ACC112 (cell line): ENCODE data around the gene TMEM135.
A peak's percentile ranks its signal among the peaks of the same experiment; 100 is the strongest.
"Not testable (repeated sequence)": the region's sequence is repeated elsewhere in the genome, so short reads cannot be mapped to it uniquely, and the experiment has no call there.

Experiments
- H2AFZ ChIP-seq: fragments of 200-600 bp; sonication (generic); one replicate; pipeline ENCODE4 v1.6.0; 2017; ENCODE audit warnings: antibody characterized with exemption, low read length; ENCODE audit not compliant: unreplicated experiment
- H3K27ac ChIP-seq: fragments of 200-600 bp; sonication (generic); 2 replicates; pipeline ENCODE4 v1.5.1; 2014; ENCODE audit warnings: low read depth, mild to moderate bottlenecking, antibody characterized with exemption, low read length, moderate library complexity
- H3K27me3 ChIP-seq: fragments of 200-600 bp; sonication (generic); 2 replicates; pipeline ENCODE4 v1.6.1; 2014; ENCODE audit warnings: mild to moderate bottlenecking, antibody characterized with exemption, low read length, moderate library complexity, mixed read lengths; ENCODE audit not compliant: insufficient read depth
- H3K36me3 ChIP-seq: fragments of 200-600 bp; sonication (generic); 2 replicates; pipeline ENCODE4 v1.6.1; 2016; ENCODE audit warnings: mild to moderate bottlenecking, antibody characterized with exemption, low read length, moderate library complexity, mixed read lengths; ENCODE audit not compliant: insufficient read depth
- H3K4me1 ChIP-seq: fragments of 200-600 bp; sonication (generic); one replicate; pipeline ENCODE4 v1.6.1; 2016; ENCODE audit warnings: low read length, mixed read lengths; ENCODE audit not compliant: insufficient read depth, unreplicated experiment, control insufficient read depth
- H3K4me3 ChIP-seq: fragments of 200-600 bp; sonication (generic); 2 replicates; pipeline ENCODE4 v1.5.1; 2014; ENCODE audit warnings: mild to moderate bottlenecking, low read depth, low read length
- H3K79me2 ChIP-seq: fragments of 200-600 bp; sonication (generic); one replicate; pipeline ENCODE4 v1.6.0; 2016; ENCODE audit warnings: low read length; ENCODE audit not compliant: control insufficient read depth, unreplicated experiment, insufficient read depth

TMEM135 gene

GRCh38 chr11:87020764-87021365, 16.9 kb upstream of the TMEM135 start:
- H3K36me3 ChIP-seq, result no peaks in the 10 kb centered on the region
- H3K27ac ChIP-seq, result no peak overlapping the region
- H3K27me3 ChIP-seq, result no peaks in the 10 kb centered on the region
- no peak overlapping the region for H2AFZ ChIP-seq
- H3K4me3 ChIP-seq, result no peak overlapping the region
- H3K4me1 ChIP-seq, result peaks cover 18% of the 10 kb centered on the region
- no peaks in the 10 kb centered on the region for H3K79me2 ChIP-seq

GRCh38 chr11:87022254-87022653, 15.5 kb upstream of the TMEM135 start:
- H3K27ac ChIP-seq, result no peak overlapping the region
- H2AFZ ChIP-seq, result no peak overlapping the region
- peaks cover 18% of the 10 kb centered on the region for H3K4me1 ChIP-seq
- no peak overlapping the region for H3K4me3 ChIP-seq
- no peaks in the 10 kb centered on the region for H3K27me3 ChIP-seq
- H3K79me2 ChIP-seq, result no peaks in the 10 kb centered on the region
- H3K36me3 ChIP-seq, result no peaks in the 10 kb centered on the region

GRCh38 chr11:87022738-87023137, 15.0 kb upstream of the TMEM135 start:
- H2AFZ ChIP-seq, result no peak overlapping the region
- H3K4me1 ChIP-seq, result peaks cover 18% of the 10 kb centered on the region

GRCh38 chr11:87026415-87026814, 11.3 kb upstream of the TMEM135 start:
- not testable (repeated sequence) for H3K27ac ChIP-seq, H3K27me3 ChIP-seq

More at GRCh38 chr11:87022738-87023137, 15.0 kb upstream of the TMEM135 start:
- Histone ChIP-seq H3K27ac (no peak overlapping the region), H3K36me3 (no peaks in the 10 kb centered on the region), H3K79me2 (no peaks in the 10 kb centered on the region), H3K4me3 (no peak overlapping the region), H3K27me3 (no peaks in the 10 kb centered on the region)

GRCh38 chr11:87030458-87031054, 7.2 kb upstream of the TMEM135 start:
- H3K27me3 ChIP-seq, result no peaks in the 10 kb centered on the region
- no peaks in the 10 kb centered on the region for H3K36me3 ChIP-seq
- no peak overlapping the region for H3K27ac ChIP-seq
- peaks cover 9% of the 10 kb centered on the region for H3K4me1 ChIP-seq
- no peak overlapping the region for H3K4me3 ChIP-seq
- H3K79me2 ChIP-seq, result no peaks in the 10 kb centered on the region
- H2AFZ ChIP-seq, result no peak overlapping the region

More at GRCh38 chr11:87026415-87026814, 11.3 kb upstream of the TMEM135 start:
- not testable (repeated sequence) for H3K4me3 ChIP-seq, H3K4me1 ChIP-seq, H2AFZ ChIP-seq, H3K79me2 ChIP-seq, H3K36me3 ChIP-seq

GRCh38 chr11:87031433-87032170, 6.1 kb upstream of the TMEM135 start:
- Histone ChIP-seq H3K4me1 (peaks cover 9% of the 10 kb centered on the region), H2AFZ (no peak overlapping the region), H3K79me2 (no peaks in the 10 kb centered on the region), H3K36me3 (no peaks in the 10 kb centered on the region), H3K4me3 (no peak overlapping the region), H3K27me3 (no peaks in the 10 kb centered on the region), H3K27ac (no peak overlapping the region)

GRCh38 chr11:87033561-87033960, 4.2 kb upstream of the TMEM135 start:
- no peak overlapping the region for H2AFZ ChIP-seq
- no peaks in the 10 kb centered on the region for H3K27me3 ChIP-seq

GRCh38 chr11:87035976-87036583, 1.7 kb upstream of the TMEM135 start:
- Histone ChIP-seq H3K27me3 (no peaks in the 10 kb centered on the region), H3K79me2 (peaks cover 22% of the 10 kb centered on the region), H3K36me3 (no peaks in the 10 kb centered on the region), H3K4me1 (peaks cover 28% of the 10 kb centered on the region), H3K27ac (no peak overlapping the region), H2AFZ (no peak overlapping the region), H3K4me3 (no peak overlapping the region)

More at GRCh38 chr11:87033561-87033960, 4.2 kb upstream of the TMEM135 start:
- Histone ChIP-seq H3K79me2 (peaks cover 1% of the 10 kb centered on the region), H3K36me3 (no peaks in the 10 kb centered on the region), H3K27ac (no peak overlapping the region), H3K4me3 (no peak overlapping the region), H3K4me1 (peaks cover 15% of the 10 kb centered on the region)

GRCh38 chr11:87036756-87037449, 831 bp upstream of the TMEM135 start:
- Histone ChIP-seq H3K79me2 (peaks cover 30% of the 10 kb centered on the region), H2AFZ (peak overlapping the region; percentile 67), H3K27ac (peak overlapping the region; percentile 3; the same call in 1 of the 2 replicates), H3K36me3 (no peaks in the 10 kb centered on the region), H3K27me3 (no peaks in the 10 kb centered on the region), H3K4me3 (peak overlapping the region; percentile 91), H3K4me1 (peaks cover 28% of the 10 kb centered on the region)

GRCh38 chr11:87038235-87038977, 672 bp downstream of the TMEM135 start:
- peaks cover 33% of the 10 kb centered on the region for H3K79me2 ChIP-seq

More at GRCh38 chr11:87038235-87038977, 672 bp downstream of the TMEM135 start:
- no peaks in the 10 kb centered on the region for H3K36me3 ChIP-seq
- H3K4me1 ChIP-seq, result peaks cover 28% of the 10 kb centered on the region
- peak overlapping the region; percentile 96 for H2AFZ ChIP-seq
- H3K27me3 ChIP-seq, result no peaks in the 10 kb centered on the region
- peak overlapping the region; percentile 91 for H3K4me3 ChIP-seq
- H3K27ac ChIP-seq, result peak overlapping the region; percentile 8; the same call in 1 of the 2 replicates
